ENCODE results near the gene EDDM3A.
"Not testable (repeated sequence)": the region's sequence is repeated elsewhere in the genome, so short reads cannot be mapped to it uniquely, and the experiment has no call there.

EDDM3A gene

GRCh38 chr14:20733684-20734429 lies 11.8 kb upstream of the EDDM3A start:
- no peak for DNase-seq

- DNase-seq: no peak
Observed at GRCh38 chr14:20734430-20734806, 11.3 kb upstream of the EDDM3A start.

GRCh38 chr14:20738292-20738691 lies 7.4 kb upstream of the EDDM3A start:
- not testable (repeated sequence) for DNase-seq

GRCh38 chr14:20742132-20742531 lies 3.6 kb upstream of the EDDM3A start:
- no peak for DNase-seq

- no peak for DNase-seq
Observed at GRCh38 chr14:20743556-20743955, 2.1 kb upstream of the EDDM3A start.

- no peak for DNase-seq
Observed at GRCh38 chr14:20746566-20746965, 879 bp downstream of the EDDM3A start.

- DNase-seq: no peak
Observed at GRCh38 chr14:20748439-20748838, 2.8 kb downstream of the EDDM3A start.

- DNase-seq: no peak
Observed at GRCh38 chr14:20750194-20750593, 4.5 kb downstream of the EDDM3A start.

- no peak for DNase-seq
Observed at GRCh38 chr14:20751963-20752562, 6.4 kb downstream of the EDDM3A start.

GRCh38 chr14:20754308-20754707 lies 8.6 kb downstream of the EDDM3A start:
- no peak for DNase-seq

GRCh38 chr14:20755037-20755436 lies 9.3 kb downstream of the EDDM3A start:
- no peak for DNase-seq

- no peak for DNase-seq
Observed at GRCh38 chr14:20757965-20758364, 12.3 kb downstream of the EDDM3A start.

GRCh38 chr14:20759465-20759864 lies 13.8 kb downstream of the EDDM3A start:
- DNase-seq: not testable (repeated sequence)

GRCh38 chr14:20760950-20761349 lies 15.3 kb downstream of the EDDM3A start:
- no peak for DNase-seq

- no peak for DNase-seq
Observed at GRCh38 chr14:20768593-20768892, 22.9 kb downstream of the EDDM3A start.

GRCh38 chr14:20769421-20769820 lies 23.7 kb downstream of the EDDM3A start:
- no peak for DNase-seq

- no peak for DNase-seq
Observed at GRCh38 chr14:20772650-20773049, 27.0 kb downstream of the EDDM3A start.

GRCh38 chr14:20774258-20774824 lies 28.7 kb downstream of the EDDM3A start:
- DNase-seq: no peak

GRCh38 chr14:20775043-20775442 lies 29.4 kb downstream of the EDDM3A start:
- no peak for DNase-seq

- no peak for DNase-seq
Observed at GRCh38 chr14:20775901-20776300, 30.2 kb downstream of the EDDM3A start.

- no peak for DNase-seq
Observed at GRCh38 chr14:20781803-20782202, 36.1 kb downstream of the EDDM3A start.

- DNase-seq: no peak
Observed at GRCh38 chr14:20782280-20782890, 36.7 kb downstream of the EDDM3A start.

GRCh38 chr14:20787025-20787424 lies 41.3 kb downstream of the EDDM3A start:
- no peak for DNase-seq

- no peak for DNase-seq
Observed at GRCh38 chr14:20789230-20789813, 43.6 kb downstream of the EDDM3A start.
